HG03439 (cell line): ENCODE results near the gene E2F4.
A peak's percentile ranks its signal among the peaks of the same experiment; 100 is the strongest.

Source experiments
- ATAC-seq: cut with Tn5 transposase; IDR thresholded peaks from one replicate; pipeline ENCODE4 v1.9.1; 2021; ENCODE audit warnings: mild to moderate bottlenecking, moderate library complexity; ENCODE audit not compliant: unreplicated experiment

Gene E2F4

GRCh38 chr16:67207249-67208091 lies 15.5 kb downstream of the E2F4 start:
- ATAC-seq: no peak

GRCh38 chr16:67208154-67208896 lies 16.4 kb downstream of the E2F4 start:
- ATAC-seq: no peak

GRCh38 chr16:67209565-67209964 lies 17.6 kb downstream of the E2F4 start:
- ATAC-seq: no peak

- no peak for ATAC-seq
Measured at GRCh38 chr16:67210069-67210937, 18.3 kb downstream of the E2F4 start.

GRCh38 chr16:67211674-67212073 lies 19.7 kb downstream of the E2F4 start:
- ATAC-seq: no peak

GRCh38 chr16:67212766-67213165 lies 20.8 kb downstream of the E2F4 start:
- ATAC-seq: no peak

- ATAC-seq: no peak
Measured at GRCh38 chr16:67213197-67214019, 21.5 kb downstream of the E2F4 start.

GRCh38 chr16:67215706-67216105 lies 23.8 kb downstream of the E2F4 start:
- no peak for ATAC-seq

GRCh38 chr16:67216612-67217490 lies 24.9 kb downstream of the E2F4 start:
- no peak for ATAC-seq

- ATAC-seq: no peak
Measured at GRCh38 chr16:67223992-67224391, 32.0 kb downstream of the E2F4 start.

- no peak for ATAC-seq
Measured at GRCh38 chr16:67226295-67226803, 34.4 kb downstream of the E2F4 start.

- peak; percentile 88 for ATAC-seq
Measured at GRCh38 chr16:67226804-67227566, 35.0 kb downstream of the E2F4 start, which contains the start of gene TMEM208. TSS of gene TMEM208 (plus strand) at chr16:67227130. CDS start at chr16:67227219, 89 bp downstream.

- no peak for ATAC-seq
Measured at GRCh38 chr16:67227567-67227921, 35.6 kb downstream of the E2F4 start.

GRCh38 chr16:67228034-67228785 lies 36.3 kb downstream of the E2F4 start:
- no peak for ATAC-seq

- ATAC-seq: no peak
Measured at GRCh38 chr16:67228905-67229304, 37.0 kb downstream of the E2F4 start.

- no peak for ATAC-seq
Measured at GRCh38 chr16:67229906-67230808, 38.2 kb downstream of the E2F4 start.
